Mesenchymal stem cell (in vitro differentiated cells and primary cell): Measurements from ENCODE around the gene VPS9D1. TPM values are rescaled to one million over a fixed set of nuclear protein-coding genes. Genes with fewer than 3 reads are reported as not detected.

Source experiments
- DNase-seq: peaks from one replicate; pipeline ENCODE4 v3.0.0-alpha.2; 2013
- H2AFZ ChIP-seq: one replicate; pipeline ENCODE4 v1.6.1; 2013; ENCODE audit warnings: low read depth, mild to moderate bottlenecking, control low read depth, inconsistent platforms, low read length, moderate library complexity
- H2AK5ac ChIP-seq: 2 replicates; pipeline ENCODE4 v1.6.1; 2013; ENCODE audit warnings: low read length, moderate library complexity, mild to moderate bottlenecking, inconsistent platforms; ENCODE audit not compliant: severe bottlenecking
- H2BK120ac ChIP-seq: one replicate; pipeline ENCODE4 v1.6.1; 2013; ENCODE audit warnings: low read depth, mild to moderate bottlenecking, inconsistent platforms, low read length, moderate library complexity
- H2BK12ac ChIP-seq, 2 experiments: one replicate each; pipeline ENCODE4 v1.6.1; 2013; ENCODE audit warnings: inconsistent platforms in 2 of 2, low read length in 2 of 2, mild to moderate bottlenecking in 2 of 2, moderate library complexity in 2 of 2, control low read depth in 1 of 2
- H2BK15ac ChIP-seq: one replicate; pipeline ENCODE4 v1.6.1; 2013; ENCODE audit warnings: mild to moderate bottlenecking, low read depth, inconsistent platforms; ENCODE audit not compliant: poor library complexity, severe bottlenecking
- H2BK5ac ChIP-seq: 2 replicates; pipeline ENCODE4 v1.6.1; 2013; ENCODE audit warnings: low read depth, mild to moderate bottlenecking, low read length, control low read depth, inconsistent platforms; ENCODE audit not compliant: poor library complexity, severe bottlenecking
- H3K14ac ChIP-seq, 2 experiments: one replicate each; pipeline ENCODE4 v1.6.1; 2013; ENCODE audit warnings: inconsistent platforms in 2 of 2, low read length in 2 of 2, control low read depth in 1 of 2, mild to moderate bottlenecking in 1 of 2, moderate library complexity in 1 of 2
- H3K18ac ChIP-seq, 2 experiments: one replicate each; pipeline ENCODE4 v1.6.1; 2013; ENCODE audit warnings: inconsistent platforms in 2 of 2, low read length in 2 of 2, control low read depth in 1 of 2, low read depth in 1 of 2, mild to moderate bottlenecking in 1 of 2
- H3K23ac ChIP-seq, 2 experiments: one replicate each; pipeline ENCODE4 v1.6.1; 2013; ENCODE audit warnings: inconsistent platforms in 2 of 2, low read length in 2 of 2, mild to moderate bottlenecking in 2 of 2, moderate library complexity in 2 of 2, control low read depth in 1 of 2
- H3K27ac ChIP-seq: 2 replicates; pipeline ENCODE4 v1.5.1; 2013; ENCODE audit warnings: mild to moderate bottlenecking, moderate library complexity, low read length, control low read depth, inconsistent platforms; ENCODE audit not compliant: poor library complexity, severe bottlenecking
- H3K27me3 ChIP-seq, 2 experiments: 2 replicates each; pipeline versions ENCODE4 v1.6.1 to v1.7.0; 2013; ENCODE audit warnings: low read length in 2 of 2, mild to moderate bottlenecking in 2 of 2, moderate library complexity in 2 of 2, control low read depth in 1 of 2, inconsistent platforms in 1 of 2; ENCODE audit not compliant: control insufficient read depth in 1 of 2, insufficient read depth in 1 of 2
- H3K36me3 ChIP-seq, 2 experiments: 2 replicates each; pipeline versions ENCODE4 v1.6.1 to v1.7.0; 2013; ENCODE audit warnings: low read length in 2 of 2, control low read depth in 1 of 2, inconsistent platforms in 1 of 2, low read depth in 1 of 2, mild to moderate bottlenecking in 1 of 2; ENCODE audit not compliant: insufficient read depth in 2 of 2, control insufficient read depth in 1 of 2
- H3K4ac ChIP-seq, 2 experiments: one replicate each; pipeline ENCODE4 v1.6.1; 2013; ENCODE audit warnings: inconsistent platforms in 2 of 2, low read length in 2 of 2, mild to moderate bottlenecking in 2 of 2, moderate library complexity in 2 of 2, control low read depth in 1 of 2, low read depth in 1 of 2
- H3K4me1 ChIP-seq: 2 replicates; pipeline ENCODE4 v1.6.1; 2013; ENCODE audit warnings: low read depth, low read length, control low read depth; ENCODE audit not compliant: control insufficient read depth, insufficient read depth
- H3K4me2 ChIP-seq: 2 replicates; pipeline ENCODE4 v1.6.1; 2013; ENCODE audit warnings: low read length, mild to moderate bottlenecking, inconsistent platforms; ENCODE audit not compliant: poor library complexity, severe bottlenecking
- H3K4me3 ChIP-seq, 2 experiments: 2 replicates each; pipeline versions ENCODE4 v1.5.1 to v1.7.0; 2013; ENCODE audit warnings: low read length in 2 of 2, mild to moderate bottlenecking in 2 of 2, control low read depth in 1 of 2, low read depth in 1 of 2; ENCODE audit not compliant: insufficient read depth in 1 of 2
- H3K79me1 ChIP-seq: replicated peaks from 2 replicates; pipeline ENCODE4 v1.6.1; 2013; ENCODE audit warnings: mild to moderate bottlenecking, control low read depth, low read length, inconsistent platforms; ENCODE audit not compliant: poor library complexity, severe bottlenecking
- H3K9ac ChIP-seq: 2 replicates; pipeline ENCODE4 v1.7.0; 2013; ENCODE audit warnings: mild to moderate bottlenecking, low read length, moderate library complexity
- H3K9me3 ChIP-seq: 2 replicates; pipeline ENCODE4 v1.7.0; 2013; ENCODE audit warnings: mild to moderate bottlenecking, low read length; ENCODE audit not compliant: control insufficient read depth
- H4K8ac ChIP-seq: one replicate; pipeline ENCODE4 v1.6.1; 2013; ENCODE audit warnings: inconsistent platforms, mild to moderate bottlenecking, low read length, moderate library complexity
- H4K91ac ChIP-seq: one replicate; pipeline ENCODE4 v1.6.1; 2013; ENCODE audit warnings: mild to moderate bottlenecking, low read length, inconsistent platforms
- WGBS: methylation state at CpG from one replicate; pipeline ENCODE4 v1.1.7; 2013; ENCODE audit warnings: mixed read lengths; 5-methylcytosine and 5-hydroxymethylcytosine counted together
- polyA plus RNA-seq, 2 experiments: library from polyadenylated mRNA; stranded (reverse); fragments of 200-250 nt; gene quantifications; one replicate each; pipeline ENCODE4 v1.2.3, GENCODE V29; 2013

VPS9D1 gene, protein sequence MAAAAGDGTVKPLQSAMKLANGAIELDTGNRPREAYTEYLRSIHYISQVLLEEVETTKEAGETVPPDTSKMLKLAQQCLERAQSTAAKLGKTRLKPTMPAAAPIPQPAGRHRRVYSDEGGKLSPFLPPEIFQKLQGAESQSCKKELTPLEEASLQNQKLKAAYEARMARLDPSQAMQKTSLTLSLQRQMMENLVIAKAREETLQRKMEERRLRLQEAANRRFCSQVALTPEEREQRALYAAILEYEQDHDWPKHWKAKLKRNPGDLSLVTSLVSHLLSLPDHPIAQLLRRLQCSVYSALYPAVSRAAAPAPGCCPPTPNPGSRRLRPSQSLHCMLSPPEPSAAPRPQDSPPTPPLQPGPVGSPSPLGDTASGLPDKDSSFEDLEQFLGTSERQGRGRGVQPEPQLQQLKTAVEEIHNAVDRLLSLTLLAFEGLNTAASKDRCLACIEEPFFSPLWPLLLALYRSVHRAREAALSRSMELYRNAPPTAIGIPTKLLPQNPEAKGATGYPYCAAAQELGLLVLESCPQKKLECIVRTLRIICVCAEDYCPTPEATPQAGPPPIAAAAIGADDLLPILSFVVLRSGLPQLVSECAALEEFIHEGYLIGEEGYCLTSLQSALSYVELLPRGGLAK
- 17.6 TPM for polyA plus RNA-seq (2013, experiment 1 of 2)
- 17.7 TPM for polyA plus RNA-seq (2013, experiment 2 of 2)

- H4K91ac ChIP-seq, result peak within 1 kb of the TSS; percentile 97
- peak within 1 kb of the TSS; percentile 79 to 86 for H3K4ac ChIP-seq
- peak within 1 kb of the TSS; percentile 70 for H2AFZ ChIP-seq
- H3K27ac ChIP-seq, result peak within 1 kb of the TSS; percentile 80
- H3K27me3 ChIP-seq, result no peaks in the 10 kb centered on the region
- H2BK15ac ChIP-seq, result peak within 1 kb of the TSS; percentile 87
- H3K4me1 ChIP-seq, result peaks cover 36% of the 10 kb centered on the region
- peak within 1 kb of the TSS; percentile 77 for H2BK5ac ChIP-seq
- peak within 1 kb of the TSS; percentile 89 to 96 for H3K4me3 ChIP-seq
- H3K36me3 ChIP-seq, result peaks cover 40 to 57% of the 10 kb centered on the region in 2 experiments
- H3K14ac ChIP-seq, result peak within 1 kb of the TSS in 1 of 2 experiments; percentile 89
- peaks cover 34% of the 10 kb centered on the region for H3K79me1 ChIP-seq
- no peaks in the 10 kb centered on the region for H3K9me3 ChIP-seq
- peak within 1 kb of the TSS; percentile 75 for H3K4me2 ChIP-seq
- peak within 1 kb of the TSS; percentile 78 for H2BK120ac ChIP-seq
- H3K9ac ChIP-seq, result peak within 1 kb of the TSS; percentile 86
- H2AK5ac ChIP-seq, result no peak within 1 kb of the TSS
- 0% methylated on average over 65 of the region's 103 CpGs for WGBS
- H3K18ac ChIP-seq, result peak within 1 kb of the TSS; percentile 93 to 95
- H4K8ac ChIP-seq, result peak within 1 kb of the TSS; percentile 88
- H2BK12ac ChIP-seq, result peak within 1 kb of the TSS; percentile 23 to 76
- peak within 1 kb of the TSS in 1 of 2 experiments; percentile 34 for H3K23ac ChIP-seq
- peak; percentile 84 for DNase-seq
Observed at GRCh38 chr16:89720813-89721545, at the start of gene VPS9D1, which contains the start of gene ZNF276. Gene VPS9D1, minus strand, starts transcription at chr16:89720898. Its CDS starts 37 bp downstream, at chr16:89720861. Gene ZNF276, plus strand, starts transcription at chr16:89721537. Its CDS starts 104 bp downstream, at chr16:89721641.

GRCh38 chr16:89770367-89770766 is 49.7 kb upstream of the VPS9D1 start:
- DNase-seq, result no peak
- Histone ChIP-seq H3K4ac (no peak overlapping the region), H3K4me3 (no peak overlapping the region), H3K14ac (no peak overlapping the region), H2AFZ (no peak overlapping the region), H4K91ac (no peak overlapping the region), H2BK120ac (no peak overlapping the region), H2BK5ac (no peak overlapping the region), H2BK15ac (no peak overlapping the region), H3K4me1 (no peaks in the 10 kb centered on the region), H3K27ac (no peak overlapping the region), H3K36me3 (peaks cover 35 to 48% of the 10 kb centered on the region in 2 experiments), H3K9me3 (no peaks in the 10 kb centered on the region), H2BK12ac (no peak overlapping the region), H3K9ac (no peak overlapping the region), H3K18ac (no peak overlapping the region), H3K27me3 (no peaks in the 10 kb centered on the region), H4K8ac (no peak overlapping the region), H3K4me2 (no peak overlapping the region), H3K23ac (no peak overlapping the region), H3K79me1 (peaks cover 4% of the 10 kb centered on the region), H2AK5ac (no peak overlapping the region)
- 95% methylated on average over 16 of the region's 16 CpGs for WGBS

DNA sequence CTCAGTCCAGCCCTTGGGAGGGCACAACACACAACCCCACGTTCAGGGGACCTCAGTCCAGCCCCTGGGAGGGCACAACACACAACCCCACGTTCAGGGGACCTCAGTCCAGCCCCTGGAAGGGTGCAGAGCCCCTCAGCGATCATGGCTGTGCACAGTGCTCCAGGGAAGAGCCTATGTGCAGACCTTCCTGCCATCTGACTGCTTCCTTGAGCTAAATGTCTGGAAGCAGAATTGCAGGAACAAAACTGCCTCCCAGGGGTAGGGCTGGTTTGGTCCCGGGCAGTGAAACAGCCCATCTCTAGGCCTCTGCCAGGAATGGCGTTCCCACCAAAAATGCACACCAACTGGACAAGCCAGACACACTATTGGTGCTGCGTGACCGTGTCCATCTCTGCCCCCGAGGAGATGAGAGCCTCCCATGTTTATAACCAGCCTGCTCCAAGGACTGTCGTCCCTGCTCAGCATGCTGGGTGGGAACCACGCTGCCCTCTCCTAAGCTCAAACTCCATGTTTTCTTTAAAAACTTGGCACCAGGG is 44.7 kb upstream of the VPS9D1 start:
- Histone ChIP-seq H3K23ac (no peak overlapping the region), H2BK120ac (no peak overlapping the region), H3K9me3 (no peaks in the 10 kb centered on the region), H3K27ac (no peak overlapping the region), H2BK15ac (no peak overlapping the region), H3K4ac (no peak overlapping the region), H2AK5ac (no peak overlapping the region), H3K27me3 (no peaks in the 10 kb centered on the region), H3K79me1 (peaks cover 2% of the 10 kb centered on the region), H4K91ac (no peak overlapping the region), H3K4me1 (no peaks in the 10 kb centered on the region), H3K9ac (no peak overlapping the region), H3K14ac (no peak overlapping the region), H3K36me3 (peaks cover 9 to 35% of the 10 kb centered on the region in 2 experiments), H4K8ac (no peak overlapping the region), H2BK5ac (no peak overlapping the region), H2AFZ (no peak overlapping the region), H3K4me3 (no peak overlapping the region), H2BK12ac (no peak overlapping the region), H3K18ac (no peak overlapping the region), H3K4me2 (no peak overlapping the region)
- DNase-seq, result no peak
- 94% methylated on average over 10 of the region's 10 CpGs for WGBS
